ENCODE results near the gene FKBP5.

DNA sequence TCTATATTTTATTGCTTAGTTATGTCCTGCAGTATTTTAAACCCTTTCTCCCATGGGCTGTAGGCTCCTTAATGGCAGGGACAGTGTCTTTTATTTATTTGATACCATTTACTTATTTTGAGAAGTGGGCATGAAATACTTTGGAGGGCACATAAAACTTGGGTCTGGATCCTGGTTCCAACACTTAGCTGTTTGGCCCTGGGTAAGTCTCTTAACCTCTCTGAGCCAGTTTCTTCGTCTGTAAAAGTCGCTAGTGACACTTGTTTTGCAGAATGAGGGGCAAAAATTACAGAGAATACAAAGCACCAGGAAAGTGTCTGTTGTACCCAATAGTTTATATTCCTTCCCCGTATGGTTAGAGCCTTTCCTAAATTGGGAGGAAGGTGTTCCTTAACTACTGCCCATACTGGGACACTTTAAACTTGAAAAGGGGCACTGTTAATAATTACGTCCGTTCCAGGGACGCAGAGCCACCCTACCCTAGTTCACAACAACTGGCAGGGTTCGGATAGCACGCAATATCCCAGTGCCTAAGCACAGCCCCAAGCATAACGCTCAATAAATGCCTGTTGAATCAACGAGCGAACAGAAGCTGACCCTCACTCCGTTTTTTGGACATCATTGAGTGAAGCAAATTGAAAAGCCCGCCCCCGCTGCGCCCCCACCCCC lies 42.2 kb upstream of the FKBP5 start:
- TF ChIP-seq ESRRG (CRISPR knock-in tag; IDR thresholded peaks at IDR 0.05) = no peak
- TF ChIP-seq ZFP30 (CRISPR knock-in tag; IDR thresholded peaks at IDR 0.05) = no peak
